ENCODE measurements around the gene WDR20.

DNA sequence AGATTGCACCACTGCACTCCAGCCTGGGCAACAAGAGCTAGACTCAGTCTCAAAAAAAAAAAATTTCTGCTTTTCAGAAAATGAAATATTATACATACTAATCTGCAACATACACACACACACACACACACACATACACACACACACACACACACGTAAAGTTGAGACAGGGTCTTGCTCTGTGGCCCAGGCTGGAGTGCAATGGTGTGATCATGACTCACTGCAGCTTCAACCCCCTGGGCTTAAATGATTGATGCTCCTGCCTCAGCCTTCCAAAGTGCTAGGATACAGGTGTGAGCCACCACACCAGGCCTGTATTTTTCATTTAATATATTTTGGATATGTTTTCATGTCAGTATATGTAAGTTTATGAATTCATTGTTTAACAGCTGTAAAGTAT, 18.8 kb upstream of the WDR20 start:
- TF ChIP-seq CTCF (IDR thresholded peaks at IDR 0.05; ENCODE audit: low read length), result no peak
- no peak for TF ChIP-seq EZH2phosphoT487 (IDR thresholded peaks at IDR 0.05; ENCODE audit: low read length)
- no peak for TF ChIP-seq EZH2 (optimal IDR thresholded peaks at IDR 0.05; ENCODE audit: low read depth, low read length)

All from MM.1S (cell line).